Peyer's patch (tissue), 4 donors: ENCODE results near the gene MIDN. TPM values are rescaled to one million over a fixed set of nuclear protein-coding genes. Genes with fewer than 3 reads are reported as not detected.
A peak's percentile ranks its signal among the peaks of the same experiment; 100 is the strongest.

Experiments used
- DNase-seq, 3 donors: peaks; one replicate each; pipeline ENCODE4 v3.0.0-alpha.2; 2017 to 2019
- H3K27ac ChIP-seq, 4 donors: fragments of 200-600 bp; sonication (generic); one replicate each; pipeline ENCODE4 v1.5.1; 2016 to 2019
- H3K27me3 ChIP-seq, 2 donors: fragments of 200-600 bp; sonication (generic); one replicate each; pipeline ENCODE4 v1.5.1; 2019
- H3K36me3 ChIP-seq, 3 donors: fragments of 200-600 bp; sonication (generic); one replicate each; pipeline ENCODE4 v1.5.1; 2016 to 2019
- H3K4me1 ChIP-seq, 4 donors: fragments of 200-600 bp; sonication (generic); one replicate each; pipeline ENCODE4 v1.5.1; 2016 to 2019
- H3K4me3 ChIP-seq, 4 donors: fragments of 200-600 bp; sonication (generic); 1 replicate in 3 of 4; 2 replicates in 1 of 4; pipeline ENCODE4 v1.5.1; 2016 to 2019; ENCODE audit warnings: mild to moderate bottlenecking in 1 of 4
- H3K9me3 ChIP-seq, 4 donors: fragments of 200-600 bp; sonication (generic); one replicate each; pipeline ENCODE4 v1.5.1; 2016 to 2019; ENCODE audit warnings: mild to moderate bottlenecking in 1 of 4
- CTCF ChIP-seq, 6 experiments: fragments of 450-650 bp in 4 of 6; fragments of 200-600 bp in 2 of 6; sonication (generic) in 1 of 6; IDR thresholded peaks; one replicate each; pipeline ENCODE4 v1.5.1; 2017 to 2019; ENCODE audit warnings: antibody characterized with exemption in 6 of 6, mild to moderate bottlenecking in 3 of 6, moderate library complexity in 1 of 6
- POLR2A ChIP-seq, 2 donors: fragments of 450-650 bp; IDR thresholded peaks; one replicate each; pipeline ENCODE4 v1.5.1; 2017; ENCODE audit warnings: antibody characterized with exemption in 2 of 2, mild to moderate bottlenecking in 2 of 2, moderate library complexity in 2 of 2
- total RNA-seq, 4 donors: library from RNA; depleted of rRNA; stranded (reverse); fragments of >200 nt; gene quantifications; one replicate each; pipeline ENCODE4 v1.1.0, GENCODE V29; 2016

MIDN gene
- total RNA-seq, 4 donors from 2014 or later: 34.7 to 205 (median 98.9) TPM

- H3K4me3 ChIP-seq: peak overlapping the region; percentile 20 to 76 (median 44)
- no peaks in the 10 kb centered on the region for H3K27me3 ChIP-seq
- H3K9me3 ChIP-seq: no peaks in the 10 kb centered on the region
- peaks cover 11 to 84% (median 62%) of the 10 kb centered on the region in 4 donors for H3K4me1 ChIP-seq
- no peak for TF ChIP-seq CTCF (IDR thresholded peaks at IDR 0.05)
- peak; percentile 71 to 85 for TF ChIP-seq POLR2A (IDR thresholded peaks at IDR 0.05)
- H3K36me3 ChIP-seq: peaks cover 0 to 39% (median 0%) of the 10 kb centered on the region in 3 donors
- DNase-seq: peak; percentile 89 to 94 (median 90)
- H3K27ac ChIP-seq: peak overlapping the region; percentile 98 to 100 (median 99)
Measured at GRCh38 chr19:1259206-1259875, 11.0 kb downstream of the MIDN start.

DNA sequence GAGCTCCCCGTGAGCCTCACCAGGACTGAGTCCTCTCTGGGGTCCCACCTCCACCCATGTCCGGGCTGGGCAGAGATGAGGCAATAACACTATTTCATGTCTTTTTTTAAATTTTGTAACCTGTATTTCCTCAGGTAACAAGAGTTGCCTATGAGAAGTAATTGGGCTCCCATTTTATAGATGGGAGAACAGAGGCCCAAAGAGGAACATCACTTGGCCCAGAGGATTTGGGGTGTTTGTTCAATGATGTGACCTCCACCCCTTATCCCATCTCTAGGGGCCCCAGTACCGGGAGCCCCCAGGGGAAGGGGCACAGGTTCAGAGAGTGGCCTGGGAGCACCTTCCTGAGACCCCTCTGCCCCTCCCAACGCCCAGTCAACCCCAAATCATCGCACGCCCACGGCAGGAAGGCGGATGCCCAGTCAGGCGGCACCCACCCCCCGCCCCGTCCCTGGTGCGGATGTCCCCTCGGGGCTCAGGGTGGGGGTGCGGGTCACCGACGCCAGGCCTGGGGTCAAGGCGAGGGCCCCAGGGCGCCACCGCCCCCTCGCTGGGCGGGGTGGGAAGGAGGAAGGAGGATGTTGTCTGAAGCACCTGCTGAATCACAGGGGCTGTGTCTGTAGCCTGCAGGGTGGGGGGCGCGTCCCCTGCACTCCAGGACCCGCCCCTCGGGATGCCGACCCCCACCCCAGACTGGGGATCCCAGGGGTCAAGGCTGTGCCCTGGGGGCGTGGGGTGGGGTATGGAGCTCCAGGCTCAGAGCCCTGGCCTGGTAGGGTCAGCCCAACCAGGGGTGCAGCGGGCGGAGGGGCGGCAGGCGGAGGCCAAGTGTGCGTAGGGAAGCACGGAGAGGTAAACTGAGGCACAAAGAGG, 11.7 kb downstream of the MIDN start:
- Histone ChIP-seq H3K36me3 (peaks cover 0 to 31% (median 0%) of the 10 kb centered on the region in 3 donors), H3K27me3 (no peaks in the 10 kb centered on the region), H3K9me3 (no peaks in the 10 kb centered on the region), H3K4me1 (peaks cover 11 to 84% (median 63%) of the 10 kb centered on the region in 4 donors), H3K27ac (peak overlapping the region; percentile 98 to 100 (median 99)), H3K4me3 (peak overlapping the region; percentile 48 to 76 (median 60))
- TF ChIP-seq CTCF (IDR thresholded peaks at IDR 0.05) (no peak), POLR2A (IDR thresholded peaks at IDR 0.05) (no peak)
- peak; percentile 72 to 84 (median 74) for DNase-seq

GRCh38 chr19:1260749-1261537, 12.6 kb downstream of the MIDN start:
- peaks cover 13 to 84% (median 64%) of the 10 kb centered on the region in 4 donors for H3K4me1 ChIP-seq
- peak overlapping the region; percentile 53 to 76 (median 64) for H3K4me3 ChIP-seq
- TF ChIP-seq POLR2A (IDR thresholded peaks at IDR 0.05) (peak; percentile 37 to 87), CTCF (IDR thresholded peaks at IDR 0.05) (peak in 1 of 6 experiments; percentile 4)
- peak overlapping the region; percentile 98 to 100 (median 99) for H3K27ac ChIP-seq
- no peaks in the 10 kb centered on the region for H3K9me3 ChIP-seq
- no peaks in the 10 kb centered on the region for H3K27me3 ChIP-seq
- peak; percentile 95 to 98 (median 97) for DNase-seq
- peaks cover 0 to 23% (median 0%) of the 10 kb centered on the region in 3 donors for H3K36me3 ChIP-seq

DNA sequence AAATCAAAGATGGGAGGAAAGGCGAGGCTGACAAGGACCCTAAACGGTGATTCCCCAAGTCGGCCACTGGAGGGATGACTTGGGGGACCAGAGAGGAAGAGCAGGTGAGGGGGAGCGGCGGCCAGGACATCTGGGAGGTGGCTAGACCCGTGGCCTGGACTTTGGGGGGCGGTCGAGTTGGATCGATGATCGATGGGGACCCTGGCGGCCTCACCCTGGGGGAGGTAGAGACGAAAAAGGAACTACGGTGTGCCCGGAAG, 13.1 kb downstream of the MIDN start:
- TF ChIP-seq CTCF (IDR thresholded peaks at IDR 0.05) (peak in 5 of 6 experiments; percentile 13 to 32 (median 21)), POLR2A (IDR thresholded peaks at IDR 0.05) (no peak)
- H3K27ac ChIP-seq: peak overlapping the region; percentile 98 to 100 (median 99)
- peak overlapping the region; percentile 53 to 76 (median 64) for H3K4me3 ChIP-seq
- DNase-seq: no peak
- H3K9me3 ChIP-seq: no peaks in the 10 kb centered on the region
- no peaks in the 10 kb centered on the region for H3K27me3 ChIP-seq
- peaks cover 16 to 84% (median 67%) of the 10 kb centered on the region in 4 donors for H3K4me1 ChIP-seq
- peaks cover 0 to 17% (median 0%) of the 10 kb centered on the region in 3 donors for H3K36me3 ChIP-seq
